Activated CD4-positive, alpha-beta T cell treated with anti-CD3 and anti-CD28 coated beads, Interleukin-2, Interleukin-4, amounts not matched to agents 100 ng/mL and 50 ng/mL, durations not matched to agents 16 hours and 8 hours (primary cell): ENCODE data around the gene ING5.

ENCODE experiments used
- DNase-seq: peaks from one replicate; pipeline ENCODE4 v3.0.0-alpha.2; 2020; ENCODE audit warnings: low spot score

Gene ING5

GRCh38 chr2:241760301-241760771, 58.5 kb downstream of the ING5 start:
- no peak for DNase-seq

GRCh38 chr2:241762321-241762932, 60.6 kb downstream of the ING5 start:
- DNase-seq = peak; percentile 36

- peak; percentile 93 for DNase-seq
Measured at GRCh38 chr2:241762933-241763369, 61.1 kb downstream of the ING5 start.

GRCh38 chr2:241763551-241764274, 61.9 kb downstream of the ING5 start:
- peak; percentile 52 for DNase-seq

GRCh38 chr2:241764275-241765241, 62.7 kb downstream of the ING5 start:
- peak; percentile 15 for DNase-seq

- DNase-seq = no peak
Measured at GRCh38 chr2:241767464-241768250, 65.8 kb downstream of the ING5 start.

- DNase-seq = no peak
Measured at GRCh38 chr2:241768251-241768711, 66.4 kb downstream of the ING5 start.

GRCh38 chr2:241768850-241769249, 67.0 kb downstream of the ING5 start:
- DNase-seq = no peak

- no peak for DNase-seq
Measured at GRCh38 chr2:241769819-241770184, 68.0 kb downstream of the ING5 start.

GRCh38 chr2:241770185-241770935, 68.5 kb downstream of the ING5 start:
- no peak for DNase-seq

- no peak for DNase-seq
Measured at GRCh38 chr2:241770936-241771285, 69.1 kb downstream of the ING5 start.

- no peak for DNase-seq
Measured at GRCh38 chr2:241771286-241772062, 69.6 kb downstream of the ING5 start.

GRCh38 chr2:241772063-241772499, 70.2 kb downstream of the ING5 start:
- peak; percentile 50 for DNase-seq

- DNase-seq = no peak
Measured at GRCh38 chr2:241773511-241774418, 71.9 kb downstream of the ING5 start.

- no peak for DNase-seq
Measured at GRCh38 chr2:241774419-241775222, 72.8 kb downstream of the ING5 start.

GRCh38 chr2:241775223-241776177, 73.7 kb downstream of the ING5 start:
- DNase-seq = no peak
